Measurements from ENCODE around the gene NHSL2. TPM values are rescaled to one million over a fixed set of nuclear protein-coding genes. Genes with fewer than 3 reads are reported as not detected.

NHSL2 gene
- total RNA-seq, 1 experiment from 2014 or later = 0.07 TPM

DNA sequence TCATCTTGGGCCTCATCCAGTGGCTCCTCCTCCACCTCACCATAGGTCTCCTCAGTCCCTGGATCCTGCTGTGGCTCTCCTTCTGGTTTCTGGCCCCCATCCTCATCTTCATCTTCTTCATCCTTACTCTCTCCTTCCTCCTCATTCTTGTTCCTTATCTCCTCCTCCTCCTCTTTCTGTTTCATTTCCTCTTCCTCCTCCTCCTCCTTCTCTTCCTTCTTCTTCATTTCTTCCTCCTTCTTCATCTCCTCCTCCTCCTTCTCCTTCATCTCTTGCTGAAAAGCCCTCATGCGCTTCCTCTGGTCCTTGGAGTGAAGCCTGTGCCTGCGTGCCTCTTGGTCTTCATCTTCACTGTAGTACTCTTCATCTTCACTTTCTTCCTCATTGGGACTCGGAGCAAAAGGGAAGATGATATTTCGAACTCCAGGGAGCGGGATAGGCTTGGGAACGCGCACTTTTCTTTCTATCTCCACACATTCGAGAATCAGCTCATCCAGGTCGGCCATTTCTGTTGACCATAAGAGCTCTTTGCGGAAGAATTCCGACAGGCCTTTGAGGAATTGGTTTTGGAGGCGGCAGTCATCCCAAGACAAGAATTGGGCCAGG lies 219.6 kb downstream of the NHSL2 start:
- Histone ChIP-seq H3K27me3 (ENCODE audit: low read length) (peaks cover 12% of the 10 kb centered on the region), H3K79me2 (ENCODE audit: low read length) (no peaks in the 10 kb centered on the region), H3K4me2 (ENCODE audit: low read length) (no peak overlapping the region), H3K9ac (ENCODE audit: low read length) (no peak overlapping the region), H2AFZ (ENCODE audit: low read length) (no peak overlapping the region), H3K4me3 (ENCODE audit: low read length) (no peak overlapping the region), H3K9me3 (ENCODE audit: low read length) (no peaks in the 10 kb centered on the region), H3K36me3 (ENCODE audit: low read depth, low read length) (no peaks in the 10 kb centered on the region), H3K27ac (ENCODE audit: low read length) (no peak overlapping the region), H4K20me1 (ENCODE audit: low read length) (no peaks in the 10 kb centered on the region), H3F3A (ENCODE audit: low read length, unreplicated experiment) (no peaks in the 10 kb centered on the region), H3K9me2 (replicated peaks; ENCODE audit: low read length) (no peaks in the 10 kb centered on the region), H3K4me1 (ENCODE audit: insufficient read depth, low read length) (peaks cover 5% of the 10 kb centered on the region; the same call in 1 of the 2 replicates)
- ATAC-seq (no peak), DNase-seq (no peak)
- BruUV-seq (replicated peaks) = no TSS peak
- CTCF ChIA-PET = no interaction called here
- POLR2A ChIA-PET (ENCODE audit: unreplicated experiment) = no interaction called here
- intact Hi-C loops (cut with micrococcal nuclease) = no loop called here
- TF ChIP-seq, protein P1, sequence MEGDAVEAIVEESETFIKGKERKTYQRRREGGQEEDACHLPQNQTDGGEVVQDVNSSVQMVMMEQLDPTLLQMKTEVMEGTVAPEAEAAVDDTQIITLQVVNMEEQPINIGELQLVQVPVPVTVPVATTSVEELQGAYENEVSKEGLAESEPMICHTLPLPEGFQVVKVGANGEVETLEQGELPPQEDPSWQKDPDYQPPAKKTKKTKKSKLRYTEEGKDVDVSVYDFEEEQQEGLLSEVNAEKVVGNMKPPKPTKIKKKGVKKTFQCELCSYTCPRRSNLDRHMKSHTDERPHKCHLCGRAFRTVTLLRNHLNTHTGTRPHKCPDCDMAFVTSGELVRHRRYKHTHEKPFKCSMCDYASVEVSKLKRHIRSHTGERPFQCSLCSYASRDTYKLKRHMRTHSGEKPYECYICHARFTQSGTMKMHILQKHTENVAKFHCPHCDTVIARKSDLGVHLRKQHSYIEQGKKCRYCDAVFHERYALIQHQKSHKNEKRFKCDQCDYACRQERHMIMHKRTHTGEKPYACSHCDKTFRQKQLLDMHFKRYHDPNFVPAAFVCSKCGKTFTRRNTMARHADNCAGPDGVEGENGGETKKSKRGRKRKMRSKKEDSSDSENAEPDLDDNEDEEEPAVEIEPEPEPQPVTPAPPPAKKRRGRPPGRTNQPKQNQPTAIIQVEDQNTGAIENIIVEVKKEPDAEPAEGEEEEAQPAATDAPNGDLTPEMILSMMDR (conservative IDR thresholded peaks at IDR 0.05; ENCODE audit: low read depth, low read length) = no peak
- TF ChIP-seq EZH2 (IDR thresholded peaks at IDR 0.05; ENCODE audit: low read length, unreplicated experiment) (no peak), EZH2phosphoT487 (IDR thresholded peaks at IDR 0.05; ENCODE audit: borderline replicate concordance, low read length) (no peak)

DNA sequence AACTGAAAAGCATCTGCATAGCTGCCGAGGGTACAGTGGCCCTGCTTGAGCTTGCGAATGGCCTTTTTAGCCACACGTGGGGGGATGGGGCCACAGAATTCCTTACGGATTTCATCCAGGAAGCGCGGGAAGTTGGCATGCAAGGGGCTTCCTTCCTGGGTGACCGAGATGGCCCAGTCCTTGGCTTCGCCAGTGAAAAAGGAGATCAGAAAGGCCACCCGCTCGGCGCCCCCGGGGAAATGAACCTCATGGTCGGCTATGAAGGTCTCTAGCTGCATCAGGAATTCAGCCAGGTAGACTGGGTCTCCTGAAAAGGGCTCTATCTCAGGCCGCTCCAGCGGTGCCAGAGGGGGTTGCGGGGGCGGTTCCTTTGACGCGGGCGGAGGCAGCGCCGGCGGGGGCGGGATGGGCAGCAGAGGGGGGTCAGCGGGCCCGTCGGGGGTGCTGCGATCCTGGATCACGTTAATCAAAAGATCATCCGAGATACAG lies 220.2 kb downstream of the NHSL2 start:
- Histone ChIP-seq H2AFZ (ENCODE audit: low read length) (no peak overlapping the region), H3K4me2 (ENCODE audit: low read length) (no peak overlapping the region), H3K27ac (ENCODE audit: low read length) (no peak overlapping the region), H3K9me2 (replicated peaks; ENCODE audit: low read length) (no peaks in the 10 kb centered on the region), H3F3A (ENCODE audit: low read length, unreplicated experiment) (no peaks in the 10 kb centered on the region), H3K36me3 (ENCODE audit: low read depth, low read length) (no peaks in the 10 kb centered on the region), H3K27me3 (ENCODE audit: low read length) (peaks cover 12% of the 10 kb centered on the region), H3K9me3 (ENCODE audit: low read length) (no peaks in the 10 kb centered on the region), H3K79me2 (ENCODE audit: low read length) (no peaks in the 10 kb centered on the region), H3K4me3 (ENCODE audit: low read length) (no peak overlapping the region), H4K20me1 (ENCODE audit: low read length) (no peaks in the 10 kb centered on the region), H3K9ac (ENCODE audit: low read length) (no peak overlapping the region), H3K4me1 (ENCODE audit: insufficient read depth, low read length) (peaks cover 5% of the 10 kb centered on the region; the same call in 1 of the 2 replicates)
- ChIA-PET CTCF (interaction anchor here (0.7 kb wide), 1 partner anchor 10 kb away, joined by 3 read pairs; no protein-coding TSS in a partner anchor), POLR2A (ENCODE audit: unreplicated experiment) (interaction anchor here (0.7 kb wide), 1 partner anchor 20 kb away, joined by 3 read pairs; no protein-coding TSS in a partner anchor)
- BruUV-seq (replicated peaks) = no TSS peak
- ATAC-seq (no peak), DNase-seq (no peak)
- TF ChIP-seq EZH2 (IDR thresholded peaks at IDR 0.05; ENCODE audit: low read length, unreplicated experiment) = no peak
- no peak for TF ChIP-seq EZH2phosphoT487 (IDR thresholded peaks at IDR 0.05; ENCODE audit: borderline replicate concordance, low read length)
- TF ChIP-seq, protein P1 (conservative IDR thresholded peaks at IDR 0.05; ENCODE audit: low read depth, low read length) = no peak
- intact Hi-C loops (cut with micrococcal nuclease) = no loop called here
